Astrocyte (in vitro differentiated cells and primary cell): ENCODE data around the gene FZR1. TPM values are rescaled to one million over a fixed set of nuclear protein-coding genes. Genes with fewer than 3 reads are reported as not detected.

Source experiments
- DNase-seq: peaks from one replicate; pipeline ENCODE4 v3.0.0-alpha.2; 2010; ENCODE audit warnings: low read depth
- FAIRE-seq: peaks from 2 replicates; lab custom pipeline; 2011; peaks lifted over from hg19 to GRCh38; lab: Jason Lieb, UNC
- H2AFZ ChIP-seq: 2 replicates; pipeline ENCODE4 v1.6.0; 2012; ENCODE audit warnings: low read depth, low read length, inconsistent platforms
- H3K27ac ChIP-seq: 2 replicates; pipeline ENCODE4 v1.5.1; 2011; ENCODE audit warnings: low read depth, low read length, inconsistent platforms
- H3K27me3 ChIP-seq: 2 replicates; pipeline ENCODE4 v1.6.0; 2011; ENCODE audit warnings: low read length, inconsistent platforms; ENCODE audit not compliant: insufficient read depth
- H3K36me3 ChIP-seq: 2 replicates; pipeline ENCODE4 v1.5.1; 2011; ENCODE audit warnings: low read length, inconsistent platforms; ENCODE audit not compliant: insufficient read depth
- H3K4me1 ChIP-seq: 2 replicates; pipeline ENCODE4 v1.5.1; 2011; ENCODE audit warnings: low read length, inconsistent platforms; ENCODE audit not compliant: insufficient read depth
- H3K4me2 ChIP-seq: 2 replicates; pipeline ENCODE4 v1.6.0; 2012; ENCODE audit warnings: low read length, inconsistent platforms
- H3K4me3 ChIP-seq: 2 replicates; pipeline ENCODE4 v1.5.1; 2011; ENCODE audit warnings: low read depth, mild to moderate bottlenecking, low read length, inconsistent platforms; ENCODE audit not compliant: insufficient read depth
- H3K79me2 ChIP-seq: 2 replicates; pipeline ENCODE4 v1.6.0; 2012; ENCODE audit warnings: mild to moderate bottlenecking, low read length, inconsistent platforms; ENCODE audit not compliant: insufficient read depth
- H3K9ac ChIP-seq: 2 replicates; pipeline ENCODE4 v1.6.0; 2012; ENCODE audit warnings: mild to moderate bottlenecking, low read length, inconsistent platforms
- H3K9me3 ChIP-seq: 2 replicates; pipeline ENCODE4 v1.5.1; 2012; ENCODE audit warnings: low read depth, mild to moderate bottlenecking, low read length, inconsistent platforms; ENCODE audit not compliant: insufficient read depth
- H4K20me1 ChIP-seq: 2 replicates; pipeline ENCODE4 v1.6.0; 2012; ENCODE audit warnings: low read length, inconsistent platforms; ENCODE audit not compliant: insufficient read depth
- H3K27ac Mint-ChIP-seq: one replicate; pipeline ENCODE4 v1.8.0; 2021; ENCODE audit warnings: mild to moderate bottlenecking, mixed read lengths; ENCODE audit not compliant: unreplicated experiment
- H3K27me3 Mint-ChIP-seq: one replicate; pipeline ENCODE4 v1.8.0; 2021; ENCODE audit warnings: low read depth, mixed read lengths; ENCODE audit not compliant: unreplicated experiment
- H3K36me3 Mint-ChIP-seq: one replicate; pipeline ENCODE4 v1.8.0; 2021; ENCODE audit warnings: low read depth, mixed read lengths; ENCODE audit not compliant: unreplicated experiment
- H3K4me1 Mint-ChIP-seq: one replicate; pipeline ENCODE4 v1.8.0; 2021; ENCODE audit warnings: low read depth, mixed read lengths; ENCODE audit not compliant: unreplicated experiment
- H3K4me3 Mint-ChIP-seq: one replicate; pipeline ENCODE4 v1.8.0; 2021; ENCODE audit warnings: mild to moderate bottlenecking, moderate library complexity, mixed read lengths; ENCODE audit not compliant: unreplicated experiment
- H3K9me3 Mint-ChIP-seq: one replicate; pipeline ENCODE4 v1.8.0; 2021; ENCODE audit warnings: mild to moderate bottlenecking, mixed read lengths; ENCODE audit not compliant: unreplicated experiment
- CTCF ChIP-seq: IDR thresholded peaks from 2 replicates; pipeline ENCODE4 v1.5.1; 2011; ENCODE audit warnings: low read depth, mild to moderate bottlenecking, inconsistent platforms, low read length, moderate library complexity; ENCODE audit not compliant: insufficient read depth
- EZH2 ChIP-seq: IDR thresholded peaks from 2 replicates; pipeline ENCODE4 v1.6.1; 2012; ENCODE audit warnings: mild to moderate bottlenecking, low read length, inconsistent platforms; ENCODE audit not compliant: insufficient read depth
- total RNA-seq: library from RNA; stranded (reverse); gene quantifications from 2 replicates; pipeline ENCODE4 v1.2.1, GENCODE V29; 2021

The FZR1 gene
- total RNA-seq, 1 donor from 2014 or later = 51.8 TPM

- H3K27me3 ChIP-seq = no peaks in the 10 kb centered on the region
- TF ChIP-seq CTCF (no peak), EZH2 (no peak)
- peak overlapping the region; percentile 96 for H3K27ac Mint-ChIP-seq
- peaks cover 16% of the 10 kb centered on the region for H3K36me3 ChIP-seq
- FAIRE-seq (no peak), DNase-seq (no peak)
- peaks cover 23% of the 10 kb centered on the region for H3K79me2 ChIP-seq
- no peak overlapping the region for H3K4me3 Mint-ChIP-seq
- H3K4me1 ChIP-seq = peaks cover 32% of the 10 kb centered on the region
- no peaks in the 10 kb centered on the region for H3K9me3 ChIP-seq
- no peaks in the 10 kb centered on the region for H3K9me3 Mint-ChIP-seq
- H3K4me2 ChIP-seq = peak overlapping the region; percentile 83
- H3K27me3 Mint-ChIP-seq = no peaks in the 10 kb centered on the region
- H3K9ac ChIP-seq = peak overlapping the region; percentile 91
- H2AFZ ChIP-seq = no peak overlapping the region
- peaks cover 6% of the 10 kb centered on the region for H3K4me1 Mint-ChIP-seq
- H3K4me3 ChIP-seq = no peak overlapping the region
- H3K27ac ChIP-seq = peak overlapping the region; percentile 95
- H3K36me3 Mint-ChIP-seq = peaks cover 8% of the 10 kb centered on the region
- peaks cover 9% of the 10 kb centered on the region for H4K20me1 ChIP-seq
These were observed 48.4 kb upstream of the FZR1 start for GRCh38 chr19:3457528-3458228.

- TF ChIP-seq CTCF = no peak
- Histone ChIP-seq H3K4me2 (peak overlapping the region; percentile 83), H3K9me3 (no peaks in the 10 kb centered on the region), H3K36me3 (peaks cover 14% of the 10 kb centered on the region), H3K27ac (peak overlapping the region; percentile 95), H3K4me1 (peaks cover 32% of the 10 kb centered on the region), H3K79me2 (peaks cover 16% of the 10 kb centered on the region), H4K20me1 (peaks cover 9% of the 10 kb centered on the region), H3K27me3 (no peaks in the 10 kb centered on the region), H3K9ac (peak overlapping the region; percentile 91), H3K4me3 (no peak overlapping the region), H2AFZ (no peak overlapping the region)
- Mint-ChIP-seq H3K36me3 (peaks cover 6% of the 10 kb centered on the region), H3K9me3 (no peaks in the 10 kb centered on the region), H3K27me3 (no peaks in the 10 kb centered on the region), H3K4me1 (peaks cover 9% of the 10 kb centered on the region), H3K4me3 (peak overlapping the region; percentile 27), H3K27ac (peak overlapping the region; percentile 96)
- DNase-seq (peak; percentile 67), FAIRE-seq (no peak)
These were observed 47.7 kb upstream of the FZR1 start for GRCh38 chr19:3458229-3459088.
